Jurkat, Clone E6-1 (cell line): Measurements from ENCODE around the gene HERC2.
A peak's percentile ranks its signal among the peaks of the same experiment; 100 is the strongest.
"Not testable (repeated sequence)": the region's sequence is repeated elsewhere in the genome, so short reads cannot be mapped to it uniquely, and the experiment has no call there.

Experiments used
- DNase-seq: peaks from one replicate; pipeline ENCODE4 v3.0.0-alpha.2; 2011; ENCODE audit warnings: low read depth, low spot score
- H3K4me3 ChIP-seq: 2 replicates; pipeline ENCODE4 v1.5.1; 2011; ENCODE audit warnings: mild to moderate bottlenecking, low read length, control low read depth, moderate library complexity

HERC2 gene

DNA sequence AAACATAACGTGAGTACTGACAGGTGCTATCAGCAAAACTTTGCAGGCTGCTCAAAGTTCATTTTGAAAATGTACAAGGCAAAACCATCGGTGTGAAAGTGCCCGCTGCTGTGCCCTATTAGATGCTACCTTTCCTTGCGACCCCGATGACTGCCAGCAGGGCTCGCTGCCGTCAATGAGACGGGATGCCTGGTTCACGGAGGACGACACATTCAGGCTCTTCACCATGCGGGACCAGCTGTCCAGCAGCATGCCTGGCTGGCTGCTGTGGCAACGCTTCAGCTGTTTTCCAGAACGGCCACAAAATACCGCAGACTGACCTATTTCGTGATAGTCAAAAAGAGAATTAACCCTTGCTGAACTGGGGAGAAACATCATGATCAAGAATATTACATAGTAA lies 130.1 kb downstream of the HERC2 start:
- DNase-seq: no peak

GRCh38 chr15:28190391-28191174 lies 131.4 kb downstream of the HERC2 start:
- peak; percentile 0 for DNase-seq
- H3K4me3 ChIP-seq: no peak overlapping the region

More for the DNA sequence above, 130.1 kb downstream of the HERC2 start:
- H3K4me3 ChIP-seq: no peak overlapping the region

GRCh38 chr15:28185148-28185895 lies 136.7 kb downstream of the HERC2 start:
- no peak overlapping the region for H3K4me3 ChIP-seq
- DNase-seq: no peak

DNA sequence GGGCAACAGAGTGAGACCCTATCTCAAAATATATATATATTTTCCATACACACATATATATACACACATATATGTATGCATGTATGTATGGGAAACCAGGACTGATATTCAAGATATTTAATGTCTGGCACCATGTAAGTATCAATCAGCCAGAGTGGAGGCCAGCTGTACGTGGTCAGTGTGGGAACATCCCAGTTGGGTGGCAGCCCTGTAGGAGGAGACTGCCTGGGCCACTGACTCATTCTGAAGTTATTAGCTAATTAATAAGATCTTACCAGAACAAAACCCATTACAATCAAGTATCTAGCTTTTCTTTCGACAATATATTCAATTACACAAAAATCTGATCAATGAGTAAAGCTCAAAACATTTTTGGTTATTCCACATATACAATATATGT lies 137.8 kb downstream of the HERC2 start:
- DNase-seq: no peak
- no peak overlapping the region for H3K4me3 ChIP-seq

DNA sequence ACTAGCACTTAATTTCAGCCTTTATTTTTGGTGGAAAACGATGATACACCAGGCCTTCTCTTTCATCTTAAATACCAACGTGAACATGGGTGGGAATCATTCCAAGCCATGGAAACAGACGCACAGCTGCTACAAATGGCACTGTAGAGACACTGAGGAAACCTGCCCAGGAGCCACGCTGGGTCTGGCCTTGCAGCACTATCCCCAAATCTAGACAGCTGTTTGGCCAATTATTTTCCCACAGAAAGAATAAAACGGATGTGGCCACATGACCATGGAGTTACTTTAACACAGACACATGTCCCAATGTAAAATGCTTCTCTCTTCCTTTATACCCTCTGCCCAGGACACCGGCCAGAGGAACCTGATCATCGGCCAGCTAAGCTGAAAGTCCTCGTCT lies 139.2 kb downstream of the HERC2 start:
- DNase-seq: no peak
- no peak overlapping the region for H3K4me3 ChIP-seq

DNA sequence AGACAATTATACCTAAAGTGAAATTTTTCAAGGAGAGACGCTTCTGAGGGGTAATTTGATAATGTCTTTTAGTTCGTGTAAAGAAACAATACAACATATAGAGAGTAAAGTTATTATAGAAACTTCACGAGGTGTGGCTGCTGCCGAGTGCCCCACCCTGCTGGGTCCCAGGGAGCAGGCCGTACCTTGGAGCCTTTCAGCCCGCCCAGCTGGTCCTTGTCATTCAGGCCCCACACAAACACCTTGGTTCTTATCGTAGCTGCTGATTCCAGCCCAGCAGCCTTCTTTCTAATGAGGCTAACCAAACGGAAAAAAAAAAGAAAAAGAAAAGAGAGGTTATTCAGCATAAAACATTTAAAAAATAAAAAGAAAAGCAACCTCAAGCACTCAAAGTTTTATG lies 139.8 kb downstream of the HERC2 start:
- DNase-seq: no peak
- no peak overlapping the region for H3K4me3 ChIP-seq

DNA sequence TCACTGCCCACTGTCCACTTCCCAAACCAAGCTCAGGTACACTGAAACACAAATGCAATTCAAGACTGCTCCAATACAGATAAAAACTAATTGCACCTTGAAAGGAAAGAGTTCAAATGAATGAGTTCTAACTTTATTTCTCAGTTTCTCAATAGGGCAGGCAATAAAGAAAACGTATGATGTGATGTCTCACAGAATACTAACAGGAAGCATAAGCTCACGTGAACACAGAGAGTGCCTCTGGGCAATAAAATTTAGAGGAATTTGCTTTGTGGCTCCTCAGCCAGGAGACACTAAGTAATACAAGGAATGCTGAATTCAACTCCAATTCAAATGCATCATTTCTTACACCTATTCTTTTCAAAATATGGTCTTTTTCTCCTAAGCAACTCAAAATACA lies 140.6 kb downstream of the HERC2 start:
- no peak overlapping the region for H3K4me3 ChIP-seq
- DNase-seq: no peak

DNA sequence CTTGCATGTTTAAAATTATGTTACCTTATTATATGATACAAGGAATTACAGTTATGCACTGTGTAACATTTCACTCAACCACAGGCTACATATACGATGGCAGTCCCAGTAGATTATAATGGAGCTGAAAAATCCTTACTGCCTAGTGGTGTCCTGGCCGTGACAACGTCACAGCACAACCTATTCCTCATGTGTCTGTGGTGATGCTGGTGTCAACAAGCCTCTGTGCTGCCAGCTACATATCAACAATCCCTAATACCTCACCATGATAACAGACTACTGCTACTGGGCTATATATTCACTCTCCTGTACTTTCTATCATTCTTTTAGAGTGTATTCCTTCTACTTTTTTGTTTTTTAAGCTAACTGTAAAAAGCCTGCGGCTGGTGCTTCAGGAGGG lies 142.7 kb downstream of the HERC2 start:
- no peak overlapping the region for H3K4me3 ChIP-seq
- no peak for DNase-seq

- H3K4me3 ChIP-seq: no peak overlapping the region
- DNase-seq: no peak
Observed at GRCh38 chr15:28178727-28179126, 143.3 kb downstream of the HERC2 start.

- H3K4me3 ChIP-seq: no peak overlapping the region
- DNase-seq: no peak
Observed at GRCh38 chr15:28178290-28178689, 143.7 kb downstream of the HERC2 start.

GRCh38 chr15:28169366-28169765 lies 152.6 kb downstream of the HERC2 start:
- DNase-seq: no peak
- H3K4me3 ChIP-seq: no peak overlapping the region

- not testable (repeated sequence) for DNase-seq, H3K4me3 ChIP-seq
Observed at GRCh38 chr15:28168405-28169121, 153.4 kb downstream of the HERC2 start.

GRCh38 chr15:28167042-28167441 lies 154.9 kb downstream of the HERC2 start:
- H3K4me3 ChIP-seq: no peak overlapping the region
- no peak for DNase-seq

- no peak for DNase-seq
- no peak overlapping the region for H3K4me3 ChIP-seq
Observed at GRCh38 chr15:28165791-28166190, 156.2 kb downstream of the HERC2 start.

DNA sequence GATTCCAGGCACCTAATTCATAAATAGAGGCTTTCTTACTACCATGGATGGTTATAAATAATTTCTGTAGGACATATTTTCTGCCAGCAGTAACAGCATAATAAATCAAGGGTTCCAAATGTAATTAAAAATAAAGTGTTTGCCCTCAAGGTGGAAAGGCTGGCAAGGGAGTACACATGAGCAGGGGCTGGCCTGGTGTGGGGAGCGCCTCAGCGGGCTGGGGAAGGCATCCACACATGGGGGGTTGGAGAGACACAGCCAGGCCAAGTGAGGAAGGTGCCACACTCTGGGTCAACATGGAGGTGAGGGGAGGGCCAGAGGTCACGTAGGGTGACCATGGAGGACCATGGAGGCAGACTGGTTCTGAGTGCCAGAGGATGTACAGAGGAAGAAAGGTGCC lies 157.1 kb downstream of the HERC2 start:
- no peak overlapping the region for H3K4me3 ChIP-seq
- DNase-seq: no peak

- DNase-seq: no peak
- no peak overlapping the region for H3K4me3 ChIP-seq
Observed at GRCh38 chr15:28154283-28154682, 167.7 kb downstream of the HERC2 start.

GRCh38 chr15:28153492-28154119 lies 168.4 kb downstream of the HERC2 start:
- no peak overlapping the region for H3K4me3 ChIP-seq
- DNase-seq: no peak

GRCh38 chr15:28152538-28152923 lies 169.4 kb downstream of the HERC2 start:
- not testable (repeated sequence) for H3K4me3 ChIP-seq, DNase-seq

DNA sequence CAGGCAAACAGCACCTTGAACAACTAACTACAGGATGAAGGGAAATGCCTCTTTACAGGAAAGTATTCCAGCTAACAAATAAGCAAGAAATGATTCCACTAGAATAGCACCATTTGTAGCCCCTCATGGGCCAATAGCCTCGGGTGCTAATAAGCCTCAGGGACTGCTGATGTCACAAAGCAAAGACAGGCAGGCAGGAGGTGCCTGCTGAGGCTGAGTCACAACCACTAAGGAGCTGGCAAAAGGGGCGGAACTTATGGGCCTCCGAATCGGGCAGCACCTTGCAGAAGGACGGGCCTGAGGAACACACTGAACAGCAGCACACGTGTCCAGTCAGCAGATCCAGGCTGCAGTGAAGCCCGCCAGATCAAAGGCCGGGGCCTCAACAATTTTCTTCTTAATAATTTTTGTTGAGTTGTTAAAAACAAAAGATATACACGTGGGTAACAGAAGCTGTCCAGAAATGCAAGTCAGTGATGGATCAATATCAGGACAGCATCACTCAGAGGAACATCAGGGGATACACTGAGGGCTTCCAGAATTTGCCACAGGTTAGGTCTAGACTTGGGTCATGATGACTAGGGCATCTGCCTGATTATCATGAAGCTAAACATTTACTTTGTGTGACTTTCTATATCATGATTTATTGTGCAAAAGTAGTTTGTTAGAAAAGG lies 170.0 kb downstream of the HERC2 start:
- not testable (repeated sequence) for DNase-seq, H3K4me3 ChIP-seq
